Lung (tissue), 12 donors: ENCODE measurements around the gene OMP. TPM values are rescaled to one million over a fixed set of nuclear protein-coding genes. Genes with fewer than 3 reads are reported as not detected.

ENCODE experiments used
- ATAC-seq: fragments of 200-7000 bp; cut with Tn5 transposase; one replicate; pipeline ENCODE4 v1.9.1; 2020; ENCODE audit warnings: moderate number of reproducible peaks; ENCODE audit not compliant: insufficient read depth, low FRiP score
- DNase-seq, 3 donors: peaks; one replicate each; pipeline ENCODE4 v3.0.0-alpha.2; 2013 to 2017
- H3K27ac ChIP-seq, 2 donors: one replicate each; pipeline ENCODE4 v1.5.1; 2013; ENCODE audit warnings: mild to moderate bottlenecking in 2 of 2, moderate library complexity in 2 of 2, control low read depth in 1 of 2, inconsistent platforms in 1 of 2, low read depth in 1 of 2, low read length in 1 of 2
- H3K27me3 ChIP-seq, 3 donors: one replicate each; pipeline ENCODE4 v1.5.1; 2013; ENCODE audit warnings: low read length in 2 of 3; ENCODE audit not compliant: control insufficient read depth in 3 of 3, insufficient read depth in 3 of 3
- H3K36me3 ChIP-seq, 4 donors: one replicate each; pipeline ENCODE4 v1.5.1; 2013; ENCODE audit warnings: low read length in 4 of 4, mild to moderate bottlenecking in 1 of 4, moderate library complexity in 1 of 4; ENCODE audit not compliant: control insufficient read depth in 4 of 4, insufficient read depth in 4 of 4
- H3K4me1 ChIP-seq, 5 donors: one replicate each; pipeline ENCODE4 v1.5.1; 2013; ENCODE audit warnings: low read length in 5 of 5, mild to moderate bottlenecking in 2 of 5, moderate library complexity in 1 of 5; ENCODE audit not compliant: control insufficient read depth in 5 of 5, insufficient read depth in 5 of 5
- H3K4me3 ChIP-seq: one replicate; pipeline ENCODE4 v1.5.1; 2013; ENCODE audit warnings: mild to moderate bottlenecking, control low read depth, moderate library complexity
- H3K9ac ChIP-seq, 2 donors: one replicate each; pipeline ENCODE4 v1.5.1; 2013; ENCODE audit warnings: low read length in 2 of 2, control low read depth in 1 of 2; ENCODE audit not compliant: insufficient read depth in 1 of 2
- H3K9me3 ChIP-seq, 4 donors: one replicate each; pipeline ENCODE4 v1.5.1; 2013; ENCODE audit warnings: low read length in 3 of 4, mild to moderate bottlenecking in 1 of 4, moderate library complexity in 1 of 4; ENCODE audit not compliant: control insufficient read depth in 4 of 4, insufficient read depth in 3 of 4
- CTCF ChIP-seq: IDR thresholded peaks from 2 replicates; pipeline ENCODE4 v1.5.1; 2012; ENCODE audit warnings: mild to moderate bottlenecking; ENCODE audit errors: control extremely low read depth, extremely low read depth
- WGBS, 2 donors: extraction: QIAGEN DNeasy Blood & Tissue Kit; methylation state at CpG; one replicate each; pipeline ENCODE4 v1.1.7; 2013; 5-methylcytosine and 5-hydroxymethylcytosine counted together
- polyA plus RNA-seq, 2 donors: library from polyadenylated mRNA; stranded (reverse); fragments of 200-250 nt; gene quantifications; one replicate each; pipeline ENCODE4 v1.2.1, GENCODE V29; 2013
- total RNA-seq, 2 donors: library from RNA; depleted of rRNA in 1 of 2; stranded (reverse); fragments of >200 nt in 1 of 2; gene quantifications; one replicate each; pipeline ENCODE4 v1.2.1, GENCODE V29; 2014 to 2021
- donor health status: control.
- donor health status: control.
- donor health status: Bipolar disorder and iron deficiency.
- donor health status: healthy.
- donor health status: DM: yes; HTN: yes; CAD: no.

OMP gene
- total and polyA plus RNA-seq, 4 donors, result 0.37 to 0.74 (median 0.61) TPM; not detected in 1

DNA sequence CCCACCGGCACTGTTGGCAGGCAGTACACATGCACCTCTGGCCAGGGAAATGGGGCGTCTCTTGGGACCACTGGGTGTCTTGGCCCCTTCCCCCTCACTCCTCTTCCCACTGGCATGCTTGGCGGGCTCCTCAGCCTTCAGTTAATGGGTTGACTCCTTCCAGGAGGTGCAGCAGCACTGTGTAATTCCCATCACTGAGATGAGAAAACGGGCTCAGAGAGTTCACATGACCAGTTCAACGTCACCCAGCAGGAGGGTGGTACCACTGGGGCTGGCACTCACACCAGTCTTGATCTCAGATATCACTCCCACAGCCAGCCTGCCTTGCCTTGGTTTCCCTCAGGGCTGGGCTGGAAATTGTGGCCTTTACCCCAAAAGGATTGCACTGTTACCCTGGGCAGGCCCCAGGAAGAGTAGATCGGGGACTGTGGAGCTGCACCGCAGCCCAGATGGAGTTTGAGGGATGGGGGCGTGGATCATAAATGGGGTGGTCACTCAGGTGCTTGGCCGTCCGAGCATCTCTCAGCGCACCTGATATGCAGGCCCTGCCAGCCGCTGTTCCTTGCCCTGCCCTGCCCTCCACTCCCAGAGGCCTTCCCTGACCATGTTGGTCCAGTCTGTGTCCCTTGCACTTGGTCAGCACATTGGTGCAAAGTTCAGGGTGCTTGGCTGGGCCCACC lies 18.9 kb upstream of the OMP start:
- peak in 1 of 3 donors; percentile 8 for DNase-seq
- Histone ChIP-seq H3K4me3 (no peak overlapping the region), H3K9ac (no peak overlapping the region), H3K27me3 (no peaks in the 10 kb centered on the region), H3K27ac (no peak overlapping the region), H3K4me1 (peaks cover 0 to 12% (median 10%) of the 10 kb centered on the region in 5 donors), H3K36me3 (peaks cover 0 to 5% (median 0%) of the 10 kb centered on the region in 4 donors), H3K9me3 (no peaks in the 10 kb centered on the region)
- TF ChIP-seq CTCF, result no peak
- 93 to 94% methylated on average over 12 of the region's 12 CpGs for WGBS, 2 donors
- ATAC-seq, result no peak

DNA sequence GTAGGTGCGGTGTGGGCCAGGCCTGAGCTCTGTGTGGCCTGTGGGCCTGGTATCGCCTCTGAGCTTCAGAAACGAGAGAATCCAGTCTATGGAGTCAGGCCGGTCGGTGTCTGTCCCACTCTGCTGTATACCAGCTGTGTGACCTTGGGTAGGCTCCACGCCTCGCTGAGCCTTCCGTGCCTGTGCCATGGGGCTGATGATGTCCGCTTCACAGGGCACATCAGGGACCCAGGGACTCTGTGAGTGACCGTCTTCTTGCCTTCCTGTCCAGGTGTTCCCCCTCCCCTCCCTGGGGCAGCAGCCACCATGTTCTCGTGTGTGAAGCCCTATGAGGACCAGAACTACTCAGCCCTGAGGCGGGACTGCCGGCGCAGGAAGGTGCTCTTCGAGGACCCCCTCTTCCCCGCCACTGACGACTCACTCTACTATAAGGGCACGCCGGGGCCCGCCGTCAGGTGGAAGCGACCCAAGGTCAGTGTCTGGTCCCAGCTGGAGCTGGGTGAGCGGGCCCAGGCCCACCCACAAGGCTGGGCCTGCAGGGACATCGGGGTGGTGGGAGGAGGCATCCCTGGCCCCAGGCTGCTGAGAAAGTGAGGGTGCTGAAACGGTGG lies 18.0 kb upstream of the OMP start:
- peaks cover 0 to 5% (median 0%) of the 10 kb centered on the region in 4 donors for H3K36me3 ChIP-seq
- ATAC-seq (no peak), DNase-seq (no peak)
- WGBS, 2 donors, result 95 to 96% methylated on average over 25 of the region's 25 CpGs
- no peak overlapping the region for H3K27ac ChIP-seq
- H3K4me3 ChIP-seq, result no peak overlapping the region
- TF ChIP-seq CTCF, result no peak
- peaks cover 0 to 16% (median 10%) of the 10 kb centered on the region in 5 donors for H3K4me1 ChIP-seq
- H3K9ac ChIP-seq, result no peak overlapping the region
- H3K27me3 ChIP-seq, result no peaks in the 10 kb centered on the region
- no peaks in the 10 kb centered on the region for H3K9me3 ChIP-seq

DNA sequence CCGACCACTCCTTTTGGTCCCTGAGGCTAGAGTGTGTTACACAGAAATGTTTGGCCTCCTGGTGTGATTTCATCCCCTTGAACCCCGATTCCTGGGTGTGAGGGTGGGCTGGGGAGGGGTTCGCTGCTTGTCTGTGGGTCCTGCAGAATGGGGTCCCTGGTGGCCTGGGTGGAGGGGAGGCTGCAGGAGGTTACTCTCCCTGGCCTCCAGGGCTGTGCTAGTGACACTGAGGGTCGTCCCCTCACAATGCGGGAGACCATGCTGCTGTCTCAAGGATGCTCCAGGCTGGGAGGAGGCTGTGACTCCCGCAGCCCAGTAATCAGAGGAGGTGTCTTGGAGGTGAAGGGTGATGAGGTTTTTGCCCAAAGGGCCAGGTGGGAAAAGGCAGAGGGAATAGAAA lies 17.0 kb upstream of the OMP start:
- Histone ChIP-seq H3K4me3 (no peak overlapping the region), H3K9me3 (no peaks in the 10 kb centered on the region), H3K4me1 (peaks cover 0 to 16% (median 10%) of the 10 kb centered on the region in 5 donors), H3K27me3 (no peaks in the 10 kb centered on the region), H3K27ac (no peak overlapping the region), H3K36me3 (peaks cover 0 to 5% (median 0%) of the 10 kb centered on the region in 4 donors), H3K9ac (no peak overlapping the region)
- ATAC-seq, result no peak
- DNase-seq, result no peak
- TF ChIP-seq CTCF, result no peak
- 93% methylated on average over 6 of the region's 6 CpGs for WGBS, 2 donors
